ENCODE data around the gene RBFOX1. TPM values are rescaled to one million over a fixed set of nuclear protein-coding genes. Genes with fewer than 3 reads are reported as not detected.

Gene RBFOX1
- total RNA-seq, 4 donors from 2014 or later = 1.0 to 3.4 TPM; not detected in 2

- DNase-seq = no peak
- Histone ChIP-seq H3K36me3 (no peaks in the 10 kb centered on the region), H3K9me3 (no peaks in the 10 kb centered on the region), H3K4me3 (no peak overlapping the region), H3K4me1 (no peaks in the 10 kb centered on the region), H3K27me3 (no peaks in the 10 kb centered on the region), H3K27ac (no peak overlapping the region)
- TF ChIP-seq CTCF (IDR thresholded peaks at IDR 0.05) (no peak), POLR2A (IDR thresholded peaks at IDR 0.05) (no peak)
Observed at GRCh38 chr16:7393680-7394079, 61.0 kb downstream of the RBFOX1 start.

- Histone ChIP-seq H3K9me3 (no peaks in the 10 kb centered on the region), H3K4me3 (no peak overlapping the region), H3K36me3 (no peaks in the 10 kb centered on the region), H3K4me1 (no peaks in the 10 kb centered on the region), H3K27me3 (no peaks in the 10 kb centered on the region), H3K27ac (no peak overlapping the region)
- TF ChIP-seq POLR2A (IDR thresholded peaks at IDR 0.05) (no peak), CTCF (IDR thresholded peaks at IDR 0.05) (no peak)
- DNase-seq = no peak
Observed at GRCh38 chr16:7394720-7395336, 62.2 kb downstream of the RBFOX1 start.

DNA sequence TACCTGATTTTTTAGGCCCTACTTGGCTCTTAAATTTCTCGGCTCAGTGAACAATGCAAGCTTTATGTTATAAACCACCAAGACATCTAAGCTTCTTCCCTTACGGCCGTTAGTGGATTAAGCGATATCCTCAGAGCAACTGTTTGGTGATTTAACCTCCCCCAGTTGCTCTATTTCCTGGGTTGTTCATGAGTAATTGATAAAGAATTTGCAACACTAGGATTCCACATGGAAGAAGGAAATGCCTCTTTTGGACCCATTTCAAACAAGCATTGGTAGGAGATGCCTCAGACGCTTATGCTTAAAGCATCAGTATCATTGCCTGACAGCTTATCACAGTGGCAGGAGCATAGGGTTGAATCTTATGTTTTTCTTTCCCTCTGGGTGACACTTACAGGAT is 65.3 kb downstream of the RBFOX1 start:
- Histone ChIP-seq H3K4me1 (no peaks in the 10 kb centered on the region), H3K36me3 (no peaks in the 10 kb centered on the region), H3K4me3 (no peak overlapping the region), H3K27ac (no peak overlapping the region), H3K9me3 (no peaks in the 10 kb centered on the region), H3K27me3 (no peaks in the 10 kb centered on the region)
- TF ChIP-seq CTCF (IDR thresholded peaks at IDR 0.05) = no peak
- TF ChIP-seq POLR2A (IDR thresholded peaks at IDR 0.05) = no peak
- DNase-seq = no peak

DNA sequence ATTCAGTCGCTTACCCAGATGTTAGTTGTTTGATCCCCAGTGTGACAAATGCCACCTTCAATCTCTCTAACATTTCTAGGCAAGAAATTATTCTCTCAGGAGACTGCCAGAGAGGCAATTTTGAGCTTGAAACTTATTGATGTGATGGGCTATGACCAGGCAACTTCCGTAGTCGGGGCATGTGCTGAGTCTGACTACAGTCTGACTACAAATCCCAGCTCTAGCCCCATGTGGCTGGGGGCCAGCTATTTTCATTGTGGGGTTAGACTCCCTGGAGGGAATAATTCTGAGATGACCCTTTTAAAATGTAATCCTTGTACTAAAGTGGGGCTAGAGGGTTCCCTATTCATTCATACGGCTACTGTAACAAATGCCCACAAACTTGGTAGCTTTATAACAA is 65.9 kb downstream of the RBFOX1 start:
- TF ChIP-seq CTCF (IDR thresholded peaks at IDR 0.05) (no peak), POLR2A (IDR thresholded peaks at IDR 0.05) (no peak)
- no peak for DNase-seq
- no peaks in the 10 kb centered on the region for H3K36me3 ChIP-seq
- H3K4me1 ChIP-seq = no peaks in the 10 kb centered on the region
- no peak overlapping the region for H3K4me3 ChIP-seq
- no peaks in the 10 kb centered on the region for H3K9me3 ChIP-seq
- no peak overlapping the region for H3K27ac ChIP-seq
- H3K27me3 ChIP-seq = no peaks in the 10 kb centered on the region

- Histone ChIP-seq H3K36me3 (no peaks in the 10 kb centered on the region), H3K9me3 (no peaks in the 10 kb centered on the region), H3K4me1 (no peaks in the 10 kb centered on the region), H3K27me3 (no peaks in the 10 kb centered on the region), H3K4me3 (no peak overlapping the region), H3K27ac (no peak overlapping the region)
- TF ChIP-seq POLR2A (IDR thresholded peaks at IDR 0.05) (no peak), CTCF (IDR thresholded peaks at IDR 0.05) (no peak)
- DNase-seq = no peak
Observed at GRCh38 chr16:7399296-7399695, 66.7 kb downstream of the RBFOX1 start.

Data from Peyer's patch (tissue), 4 donors.